GM19351 (cell line): ENCODE results near the gene HTT.

Experiments
- ATAC-seq: cut with Tn5 transposase; IDR thresholded peaks from one replicate; pipeline ENCODE4 v1.9.1; 2021; ENCODE audit warnings: mild to moderate bottlenecking, moderate library complexity; ENCODE audit not compliant: unreplicated experiment

Gene HTT

DNA sequence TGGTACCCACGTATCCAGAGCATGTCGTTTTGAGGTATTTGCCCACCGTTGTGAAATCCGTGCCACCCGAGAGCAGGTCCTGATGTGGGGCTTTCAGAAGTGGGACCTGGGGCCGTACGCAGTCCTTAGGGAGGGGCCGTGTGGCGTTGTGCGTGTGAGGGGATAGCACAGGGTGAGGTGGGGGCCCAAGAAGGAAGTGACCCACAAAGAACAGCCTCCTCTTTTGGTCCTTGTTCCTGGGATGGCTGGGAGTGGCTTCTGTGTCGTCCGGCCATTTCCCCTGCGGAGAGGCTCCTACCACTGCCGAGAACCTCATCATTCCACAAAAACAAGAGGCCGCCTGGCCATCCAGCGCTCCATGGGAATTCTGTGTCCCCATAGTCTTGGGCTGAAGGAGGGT lies 157.5 kb downstream of the HTT start:
- no peak for ATAC-seq

DNA sequence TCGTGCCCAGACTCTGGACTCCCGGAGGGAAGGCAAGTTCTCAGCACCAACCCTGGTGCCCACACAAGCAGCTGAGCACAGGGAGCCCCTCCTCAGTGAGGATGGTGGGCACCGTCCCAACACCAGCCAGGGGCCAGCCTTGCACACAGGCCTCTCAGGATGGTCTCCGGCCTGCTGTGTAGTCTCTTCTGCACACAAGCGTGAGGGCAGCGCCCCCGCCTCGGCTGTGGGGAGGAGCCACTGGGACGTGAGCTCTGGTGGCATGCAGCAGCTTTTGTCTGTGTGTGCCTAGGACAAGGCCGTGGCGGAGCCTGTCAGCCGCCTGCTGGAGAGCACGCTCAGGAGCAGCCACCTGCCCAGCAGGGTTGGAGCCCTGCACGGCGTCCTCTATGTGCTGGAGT lies 158.4 kb downstream of the HTT start:
- no peak for ATAC-seq

DNA sequence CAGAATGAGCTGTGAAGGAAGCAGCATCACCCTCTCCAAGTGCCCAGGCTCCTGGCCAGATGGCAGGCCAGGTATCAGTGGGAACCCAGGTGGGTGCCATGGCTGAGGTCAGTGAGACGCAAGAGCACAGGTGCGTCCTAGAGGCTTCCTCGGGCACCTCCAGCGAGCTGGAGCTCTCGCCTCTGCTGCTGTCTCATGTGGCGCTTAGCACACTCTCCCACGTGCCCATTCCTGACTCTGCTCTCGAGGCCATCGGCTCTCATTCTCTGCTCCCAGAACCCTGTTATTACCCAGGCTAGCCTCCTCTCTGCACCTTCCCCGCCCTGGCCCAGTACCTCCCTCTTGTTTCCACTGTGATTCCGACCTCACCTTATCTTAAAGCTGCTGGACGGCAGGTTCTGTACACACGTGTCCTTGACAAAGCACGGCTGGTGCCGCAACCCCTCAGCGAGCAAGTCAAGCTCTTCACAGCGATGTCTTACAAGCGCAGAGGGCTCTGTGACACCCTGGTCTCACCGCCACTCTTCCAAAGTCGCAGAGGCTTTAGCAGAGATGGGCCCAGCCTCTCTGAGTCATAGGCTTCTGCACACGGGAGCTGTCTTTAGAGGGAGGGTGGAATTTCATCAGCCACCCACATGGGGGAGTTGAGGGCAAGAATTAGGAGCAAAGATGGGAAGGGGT lies 159.1 kb downstream of the HTT start:
- ATAC-seq = no peak

DNA sequence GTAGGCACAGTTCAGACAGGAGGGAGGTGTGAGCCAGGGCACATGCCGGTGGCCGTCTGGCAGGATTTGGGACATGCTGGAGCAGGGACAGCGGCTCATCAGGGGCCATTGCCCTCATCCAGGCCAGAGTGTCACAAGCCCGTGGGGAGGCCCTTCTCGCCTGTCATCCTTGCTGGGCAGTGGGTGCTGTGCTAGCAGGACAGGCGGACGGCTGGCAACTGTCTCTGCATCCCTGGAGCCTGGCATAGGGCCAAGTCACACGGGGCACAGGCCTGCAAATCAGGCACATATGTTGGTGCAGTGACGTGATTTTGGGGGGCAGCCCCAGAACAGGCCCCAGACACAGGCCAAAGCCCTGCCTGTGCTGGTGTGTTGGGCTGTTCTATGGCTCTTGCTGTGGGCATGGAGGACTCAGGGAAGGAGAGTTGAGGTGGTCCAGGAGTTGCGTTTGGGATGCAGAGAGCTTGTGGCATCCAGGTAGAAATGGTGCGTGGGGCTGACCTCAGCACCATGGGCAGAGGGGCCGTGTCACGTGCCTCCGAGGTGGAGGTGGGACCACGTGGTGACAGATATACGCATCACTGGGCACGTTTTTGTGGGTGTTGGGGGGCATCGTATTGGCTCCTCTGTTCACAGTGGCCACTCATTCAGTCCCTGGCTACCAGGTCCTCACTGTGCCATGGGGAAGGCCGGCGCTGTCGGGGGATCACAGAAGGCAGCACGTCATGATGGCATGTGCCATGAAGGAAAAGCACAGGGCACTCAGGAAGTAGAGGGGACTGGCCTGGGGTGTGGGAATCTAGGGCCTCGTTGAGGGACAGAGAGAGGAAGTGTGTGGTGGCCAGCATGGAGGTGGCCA lies 159.9 kb downstream of the HTT start:
- ATAC-seq = no peak

DNA sequence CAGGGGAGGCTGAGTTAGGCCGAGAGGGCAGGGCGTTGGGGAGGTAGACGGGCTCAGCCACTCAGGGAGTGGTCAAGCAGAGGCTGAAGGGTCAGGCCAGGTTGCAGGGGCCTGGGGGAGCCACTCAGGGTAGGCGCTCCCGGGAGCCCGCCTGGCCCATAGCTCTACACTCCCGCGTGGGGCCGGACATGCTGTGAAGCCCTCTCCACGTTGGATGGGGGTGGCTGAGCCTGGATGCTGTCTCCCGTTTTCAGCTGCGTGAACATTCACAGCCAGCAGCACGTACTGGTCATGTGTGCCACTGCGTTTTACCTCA lies 160.5 kb downstream of the HTT start:
- no peak for ATAC-seq

DNA sequence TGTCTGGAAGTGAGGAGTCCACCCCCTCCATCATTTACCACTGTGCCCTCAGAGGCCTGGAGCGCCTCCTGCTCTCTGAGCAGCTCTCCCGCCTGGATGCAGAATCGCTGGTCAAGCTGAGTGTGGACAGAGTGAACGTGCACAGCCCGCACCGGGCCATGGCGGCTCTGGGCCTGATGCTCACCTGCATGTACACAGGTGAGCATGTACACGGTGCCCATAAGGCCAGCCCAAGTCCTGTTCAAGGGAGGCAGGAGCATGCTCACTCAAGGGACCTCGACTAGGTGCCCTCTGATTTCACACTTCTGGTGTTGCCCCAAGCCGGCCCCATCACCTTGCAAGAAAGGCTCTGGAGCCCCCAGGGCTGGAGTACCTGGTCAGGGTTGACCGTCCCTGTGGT lies 161.1 kb downstream of the HTT start:
- ATAC-seq = no peak

DNA sequence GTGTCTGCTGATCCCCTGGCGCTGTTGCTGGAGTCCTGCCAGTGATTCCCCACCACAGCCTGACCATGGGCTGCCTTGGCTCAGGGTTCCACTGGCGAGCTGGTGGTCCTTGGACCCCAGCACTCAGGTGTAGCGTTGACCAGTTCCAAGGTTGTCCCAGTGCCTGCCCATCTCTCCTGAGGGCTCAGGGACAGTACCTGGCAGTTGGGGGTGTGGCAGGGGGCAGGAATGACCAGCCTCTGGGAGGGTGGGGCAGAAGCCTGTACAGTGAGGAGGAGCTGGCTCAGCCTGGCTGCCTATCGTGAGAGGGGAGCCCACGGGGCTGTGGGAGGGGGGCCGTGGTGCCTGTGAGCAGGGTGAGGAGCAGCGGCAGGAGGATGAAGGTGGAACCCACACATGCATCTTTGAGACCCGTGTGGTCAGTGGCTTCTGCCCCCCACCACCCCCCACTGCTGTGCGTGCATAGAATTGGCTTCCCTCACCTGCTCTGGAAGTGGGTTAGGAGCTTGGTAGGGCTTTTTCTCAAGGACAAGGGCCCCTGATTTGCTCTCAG lies 161.9 kb downstream of the HTT start:
- no peak for ATAC-seq

DNA sequence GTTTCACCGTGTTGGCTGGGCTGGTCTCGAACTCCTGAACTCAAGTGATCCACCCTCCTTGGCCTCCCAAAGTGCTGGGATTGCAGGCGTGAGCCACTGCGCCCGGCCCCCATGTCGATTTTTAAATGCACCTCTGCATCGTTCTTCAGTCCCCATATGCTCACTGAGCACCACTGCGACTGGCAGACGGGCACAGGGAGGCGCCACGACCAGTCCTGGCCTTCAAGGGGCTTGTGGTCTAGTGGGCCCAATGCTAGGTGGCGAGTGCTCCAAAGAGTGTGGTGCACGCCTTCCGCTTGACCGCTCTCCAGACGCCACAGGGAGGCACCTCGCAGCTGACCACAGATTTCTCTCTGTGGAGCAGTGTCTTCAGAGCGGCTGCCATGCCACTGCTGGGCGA lies 162.8 kb downstream of the HTT start:
- no peak for ATAC-seq

DNA sequence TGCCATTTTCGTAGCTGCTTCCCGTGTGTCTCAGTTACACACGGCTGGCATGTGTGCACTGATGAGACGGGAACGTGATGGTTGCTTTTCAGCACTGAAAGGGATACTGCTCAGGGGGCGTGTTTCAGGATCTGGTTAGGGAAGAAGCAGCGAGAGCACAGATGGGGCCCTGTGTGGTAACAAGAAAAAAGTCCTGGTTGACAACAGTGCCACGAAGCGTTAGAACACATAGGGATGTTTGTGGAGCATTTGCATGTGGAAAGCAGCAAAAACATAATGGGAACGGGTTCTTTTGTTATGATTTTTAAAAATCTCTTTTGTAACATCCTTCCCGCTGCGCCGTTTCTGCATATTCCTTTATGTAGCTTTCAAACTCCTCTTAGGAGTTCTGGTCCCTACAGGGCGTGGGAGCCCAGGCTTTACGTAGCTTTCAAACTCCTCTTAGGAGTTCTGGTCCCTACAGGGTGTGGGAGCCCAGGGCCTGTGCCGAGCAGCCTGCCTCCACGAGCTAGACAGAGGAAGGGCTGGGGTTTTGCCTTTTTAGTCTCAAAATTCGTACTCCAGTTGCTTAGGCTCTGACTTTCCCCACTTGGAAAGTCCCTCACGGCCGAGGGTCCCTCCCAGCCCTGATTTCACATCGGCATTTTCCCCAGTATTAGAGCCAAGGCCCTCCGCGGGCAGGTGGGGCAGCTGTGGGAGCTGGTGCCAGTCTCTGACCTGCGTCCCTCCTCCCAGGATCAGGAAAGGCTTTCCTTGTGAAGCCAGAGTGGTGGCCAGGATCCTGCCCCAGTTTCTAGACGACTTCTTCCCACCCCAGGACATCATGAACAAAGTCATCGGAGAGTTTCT lies 163.5 kb downstream of the HTT start:
- ATAC-seq = no peak

DNA sequence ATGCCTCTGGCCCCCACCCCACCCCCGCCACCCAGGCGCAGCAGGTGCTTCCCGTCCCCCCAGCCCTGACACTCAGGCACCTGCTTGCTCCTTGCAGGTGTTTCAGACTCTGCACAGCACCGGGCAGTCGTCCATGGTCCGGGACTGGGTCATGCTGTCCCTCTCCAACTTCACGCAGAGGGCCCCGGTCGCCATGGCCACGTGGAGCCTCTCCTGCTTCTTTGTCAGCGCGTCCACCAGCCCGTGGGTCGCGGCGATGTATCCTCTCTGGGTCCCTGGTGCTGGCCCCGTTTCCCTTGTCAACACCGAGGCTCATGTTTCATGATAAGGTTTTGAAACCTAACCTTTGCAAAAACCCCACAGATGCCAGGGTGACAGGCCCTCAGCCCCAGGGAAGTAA lies 164.2 kb downstream of the HTT start:
- no peak for ATAC-seq

DNA sequence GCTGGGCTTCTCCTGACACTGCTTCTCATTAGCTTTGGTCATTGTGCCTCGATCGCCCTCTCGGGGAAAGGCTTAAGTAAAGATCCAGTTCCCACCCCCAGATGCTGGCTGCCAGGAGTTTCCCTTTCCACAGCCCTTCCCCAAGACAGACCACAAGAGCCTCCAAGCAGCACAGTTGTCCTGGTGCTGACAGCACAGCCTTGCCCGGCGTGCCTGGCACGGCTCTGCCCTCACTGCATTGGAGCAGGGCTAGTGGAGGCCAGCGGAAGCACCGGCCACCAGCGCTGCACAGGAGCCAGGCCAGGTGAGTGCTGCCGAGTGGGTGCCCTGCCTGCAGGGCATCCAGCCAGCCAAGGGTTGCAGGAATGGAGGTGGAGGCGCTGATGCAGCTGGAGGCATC lies 164.8 kb downstream of the HTT start:
- no peak for ATAC-seq

DNA sequence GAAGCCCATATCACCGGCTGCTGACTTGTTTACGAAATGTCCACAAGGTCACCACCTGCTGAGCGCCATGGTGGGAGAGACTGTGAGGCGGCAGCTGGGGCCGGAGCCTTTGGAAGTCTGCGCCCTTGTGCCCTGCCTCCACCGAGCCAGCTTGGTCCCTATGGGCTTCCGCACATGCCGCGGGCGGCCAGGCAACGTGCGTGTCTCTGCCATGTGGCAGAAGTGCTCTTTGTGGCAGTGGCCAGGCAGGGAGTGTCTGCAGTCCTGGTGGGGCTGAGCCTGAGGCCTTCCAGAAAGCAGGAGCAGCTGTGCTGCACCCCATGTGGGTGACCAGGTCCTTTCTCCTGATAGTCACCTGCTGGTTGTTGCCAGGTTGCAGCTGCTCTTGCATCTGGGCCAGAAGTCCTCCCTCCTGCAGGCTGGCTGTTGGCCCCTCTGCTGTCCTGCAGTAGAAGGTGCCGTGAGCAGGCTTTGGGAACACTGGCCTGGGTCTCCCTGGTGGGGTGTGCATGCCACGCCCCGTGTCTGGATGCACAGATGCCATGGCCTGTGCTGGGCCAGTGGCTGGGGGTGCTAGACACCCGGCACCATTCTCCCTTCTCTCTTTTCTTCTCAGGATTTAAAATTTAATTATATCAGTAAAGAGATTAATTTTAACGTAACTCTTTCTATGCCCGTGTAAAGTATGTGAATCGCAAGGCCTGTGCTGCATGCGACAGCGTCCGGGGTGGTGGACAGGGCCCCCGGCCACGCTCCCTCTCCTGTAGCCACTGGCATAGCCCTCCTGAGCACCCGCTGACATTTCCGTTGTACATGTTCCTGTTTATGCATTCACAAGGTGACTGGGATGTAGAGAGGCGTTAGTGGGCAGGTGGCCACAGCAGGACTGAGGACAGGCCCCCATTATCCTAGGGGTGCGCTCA lies 165.8 kb downstream of the HTT start:
- no peak for ATAC-seq

DNA sequence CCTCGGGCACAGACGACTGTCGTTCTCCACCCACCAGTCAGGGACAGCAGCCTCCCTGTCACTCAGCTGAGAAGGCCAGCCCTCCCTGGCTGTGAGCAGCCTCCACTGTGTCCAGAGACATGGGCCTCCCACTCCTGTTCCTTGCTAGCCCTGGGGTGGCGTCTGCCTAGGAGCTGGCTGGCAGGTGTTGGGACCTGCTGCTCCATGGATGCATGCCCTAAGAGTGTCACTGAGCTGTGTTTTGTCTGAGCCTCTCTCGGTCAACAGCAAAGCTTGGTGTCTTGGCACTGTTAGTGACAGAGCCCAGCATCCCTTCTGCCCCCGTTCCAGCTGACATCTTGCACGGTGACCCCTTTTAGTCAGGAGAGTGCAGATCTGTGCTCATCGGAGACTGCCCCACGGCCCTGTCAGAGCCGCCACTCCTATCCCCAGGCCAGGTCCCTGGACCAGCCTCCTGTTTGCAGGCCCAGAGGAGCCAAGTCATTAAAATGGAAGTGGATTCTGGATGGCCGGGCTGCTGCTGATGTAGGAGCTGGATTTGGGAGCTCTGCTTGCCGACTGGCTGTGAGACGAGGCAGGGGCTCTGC lies 166.5 kb downstream of the HTT start:
- no peak for ATAC-seq

DNA sequence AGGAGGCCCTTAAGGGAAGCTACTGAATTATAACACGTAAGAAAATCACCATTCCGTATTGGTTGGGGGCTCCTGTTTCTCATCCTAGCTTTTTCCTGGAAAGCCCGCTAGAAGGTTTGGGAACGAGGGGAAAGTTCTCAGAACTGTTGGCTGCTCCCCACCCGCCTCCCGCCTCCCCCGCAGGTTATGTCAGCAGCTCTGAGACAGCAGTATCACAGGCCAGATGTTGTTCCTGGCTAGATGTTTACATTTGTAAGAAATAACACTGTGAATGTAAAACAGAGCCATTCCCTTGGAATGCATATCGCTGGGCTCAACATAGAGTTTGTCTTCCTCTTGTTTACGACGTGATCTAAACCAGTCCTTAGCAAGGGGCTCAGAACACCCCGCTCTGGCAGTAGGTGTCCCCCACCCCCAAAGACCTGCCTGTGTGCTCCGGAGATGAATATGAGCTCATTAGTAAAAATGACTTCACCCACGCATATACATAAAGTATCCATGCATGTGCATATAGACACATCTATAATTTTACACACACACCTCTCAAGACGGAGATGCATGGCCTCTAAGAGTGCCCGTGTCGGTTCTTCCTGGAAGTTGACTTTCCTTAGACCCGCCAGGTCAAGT lies 167.5 kb downstream of the HTT start:
- no peak for ATAC-seq

DNA sequence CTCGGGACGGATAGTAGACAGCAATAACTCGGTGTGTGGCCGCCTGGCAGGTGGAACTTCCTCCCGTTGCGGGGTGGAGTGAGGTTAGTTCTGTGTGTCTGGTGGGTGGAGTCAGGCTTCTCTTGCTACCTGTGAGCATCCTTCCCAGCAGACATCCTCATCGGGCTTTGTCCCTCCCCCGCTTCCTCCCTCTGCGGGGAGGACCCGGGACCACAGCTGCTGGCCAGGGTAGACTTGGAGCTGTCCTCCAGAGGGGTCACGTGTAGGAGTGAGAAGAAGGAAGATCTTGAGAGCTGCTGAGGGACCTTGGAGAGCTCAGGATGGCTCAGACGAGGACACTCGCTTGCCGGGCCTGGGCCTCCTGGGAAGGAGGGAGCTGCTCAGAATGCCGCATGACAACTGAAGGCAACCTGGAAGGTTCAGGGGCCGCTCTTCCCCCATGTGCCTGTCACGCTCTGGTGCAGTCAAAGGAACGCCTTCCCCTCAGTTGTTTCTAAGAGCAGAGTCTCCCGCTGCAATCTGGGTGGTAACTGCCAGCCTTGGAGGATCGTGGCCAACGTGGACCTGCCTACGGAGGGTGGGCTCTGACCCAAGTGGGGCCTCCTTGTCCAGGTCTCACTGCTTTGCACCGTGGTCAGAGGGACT lies 168.8 kb downstream of the HTT start:
- no peak for ATAC-seq

DNA sequence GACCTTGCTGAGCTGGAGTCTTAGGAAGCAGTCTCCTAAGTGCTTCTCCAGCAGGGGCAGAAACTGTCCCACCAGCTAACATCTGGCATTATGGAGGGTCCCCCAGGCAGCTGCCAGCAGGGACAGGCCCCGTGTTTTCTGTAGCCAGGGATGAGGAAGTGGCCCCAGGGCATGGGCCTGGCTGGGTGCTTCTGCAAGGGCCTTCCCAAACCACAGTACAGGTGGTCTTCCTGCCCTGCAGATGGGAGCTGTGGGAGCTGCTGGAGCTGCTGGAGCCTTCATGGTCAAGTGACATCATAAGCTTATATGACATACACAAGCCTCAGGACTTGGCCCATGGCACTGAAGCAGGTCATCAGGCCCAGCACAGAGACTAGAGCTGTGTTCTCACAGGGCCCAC lies 169.5 kb downstream of the HTT start:
- no peak for ATAC-seq

DNA sequence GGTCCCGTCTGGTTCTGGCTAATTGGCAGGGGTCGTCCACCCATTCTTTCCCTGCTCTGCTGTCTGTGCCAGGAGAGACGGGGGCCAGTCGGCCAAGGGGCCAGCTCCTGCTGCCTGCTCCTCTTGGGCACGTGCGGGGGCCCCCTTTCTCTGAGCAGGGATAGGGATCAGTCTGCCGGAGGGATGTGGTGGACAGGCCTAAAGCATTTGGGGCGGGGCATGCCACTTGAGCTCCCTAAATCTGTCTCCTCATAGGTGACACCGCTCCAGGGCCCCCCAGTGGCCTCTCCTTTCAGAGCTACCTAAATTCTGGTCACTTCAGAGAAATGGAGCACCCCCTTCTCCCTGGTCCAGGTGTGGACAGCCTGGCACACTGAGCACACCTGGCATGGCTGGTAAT lies 170.3 kb downstream of the HTT start:
- ATAC-seq = no peak

DNA sequence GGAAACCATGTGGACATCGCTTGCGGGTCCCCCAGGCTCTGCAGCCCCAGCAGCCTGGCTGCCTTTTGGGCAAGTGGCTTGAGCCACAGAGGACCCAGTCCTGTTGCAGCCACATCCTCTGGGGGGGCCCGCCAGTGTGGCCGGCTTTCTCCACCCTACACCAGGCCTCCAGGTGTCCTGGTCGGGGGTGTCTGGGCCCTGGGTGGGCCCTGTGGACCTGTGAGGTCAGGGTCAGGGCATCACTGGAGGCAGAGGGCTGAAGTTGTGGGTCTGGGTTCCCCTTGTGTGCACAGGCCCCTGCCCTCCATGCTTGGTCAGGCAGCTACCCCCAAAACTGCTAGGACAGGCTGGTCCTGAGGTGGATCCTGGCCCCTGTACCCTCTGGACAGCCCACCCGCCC lies 171.2 kb downstream of the HTT start:
- no peak for ATAC-seq
